Loucy (cell line): Measurements from ENCODE around the gene AMFR.

Experiments used
- H2AFZ ChIP-seq: fragments of 200-600 bp; sonication (generic); 2 replicates; pipeline ENCODE4 v1.6.0; 2016; ENCODE audit warnings: antibody characterized with exemption, mild to moderate bottlenecking, low read length, moderate library complexity
- H3F3A ChIP-seq: fragments of 200-600 bp; 2 replicates; pipeline ENCODE4 v1.6.0; 2016; ENCODE audit warnings: antibody characterized with exemption, low read depth, mild to moderate bottlenecking
- H3K27me3 ChIP-seq: fragments of 200-600 bp; sonication (generic); 2 replicates; pipeline ENCODE4 v1.6.1; 2014; ENCODE audit warnings: low read length, mild to moderate bottlenecking; ENCODE audit not compliant: insufficient read depth, poor library complexity, severe bottlenecking
- H3K36me3 ChIP-seq: fragments of 200-600 bp; sonication (generic); 2 replicates; pipeline ENCODE4 v1.6.1; 2016; ENCODE audit warnings: low read length; ENCODE audit not compliant: insufficient read depth
- H3K4me1 ChIP-seq: fragments of 200-600 bp; sonication (generic); 2 replicates; pipeline ENCODE4 v1.5.1; 2014; ENCODE audit warnings: low read length, mild to moderate bottlenecking; ENCODE audit not compliant: insufficient read depth, poor library complexity, severe bottlenecking
- H3K4me2 ChIP-seq: fragments of 200-600 bp; sonication (generic); 2 replicates; pipeline ENCODE4 v1.6.0; 2014; ENCODE audit warnings: antibody characterized with exemption, low read length, low read depth, mild to moderate bottlenecking; ENCODE audit not compliant: poor library complexity, severe bottlenecking
- H3K4me3 ChIP-seq: fragments of 200-600 bp; sonication (generic); 2 replicates; pipeline ENCODE4 v1.5.1; 2014; ENCODE audit warnings: low read length, mild to moderate bottlenecking, mixed read lengths; ENCODE audit not compliant: poor library complexity, severe bottlenecking
- H3K79me2 ChIP-seq: fragments of 200-600 bp; sonication (generic); 2 replicates; pipeline ENCODE4 v1.6.1; 2014; ENCODE audit warnings: low read length; ENCODE audit not compliant: insufficient read depth
- H3K9ac ChIP-seq: fragments of 200-600 bp; sonication (generic); 2 replicates; pipeline ENCODE4 v1.6.0; 2014; ENCODE audit warnings: mild to moderate bottlenecking, low read depth, low read length, moderate library complexity; ENCODE audit not compliant: poor library complexity, severe bottlenecking
- H3K9me2 ChIP-seq: fragments of 200-600 bp; sonication (generic); replicated peaks from 2 replicates; pipeline ENCODE4 v1.6.1; 2016; ENCODE audit warnings: low read depth, low read length, mixed read lengths
- H3K9me3 ChIP-seq: fragments of 200-600 bp; sonication (generic); 2 replicates; pipeline ENCODE4 v1.6.1; 2014; ENCODE audit warnings: mild to moderate bottlenecking, antibody characterized with exemption, low read length, low read depth; ENCODE audit not compliant: insufficient read depth
- H4K20me1 ChIP-seq: fragments of 200-600 bp; sonication (generic); 2 replicates; pipeline ENCODE4 v1.6.0; 2014; ENCODE audit warnings: antibody characterized with exemption, low read length, mild to moderate bottlenecking; ENCODE audit not compliant: insufficient read depth, poor library complexity, severe bottlenecking
- CTCF ChIP-seq: fragments of 200-600 bp; sonication (generic); conservative IDR thresholded peaks from 2 replicates; pipeline ENCODE4 v1.5.1; 2014; ENCODE audit warnings: mild to moderate bottlenecking, antibody characterized with exemption, low read length
- EZH2phosphoT487 ChIP-seq: fragments of 200-600 bp; IDR thresholded peaks from 2 replicates; pipeline ENCODE4 v1.6.1; 2018; ENCODE audit warnings: antibody characterized with exemption, mild to moderate bottlenecking, moderate library complexity, borderline replicate concordance

The AMFR gene

GRCh38 chr16:56341656-56342399 lies 83.5 kb downstream of the AMFR start:
- H3K27me3 ChIP-seq = no peaks in the 10 kb centered on the region
- no peak overlapping the region for H3K9ac ChIP-seq
- no peaks in the 10 kb centered on the region for H3K4me1 ChIP-seq
- H3K9me2 ChIP-seq = no peaks in the 10 kb centered on the region
- H3K9me3 ChIP-seq = no peaks in the 10 kb centered on the region
- no peaks in the 10 kb centered on the region for H4K20me1 ChIP-seq
- H3K36me3 ChIP-seq = no peaks in the 10 kb centered on the region
- H3K79me2 ChIP-seq = no peaks in the 10 kb centered on the region
- H3K4me2 ChIP-seq = no peak overlapping the region
- H2AFZ ChIP-seq = no peak overlapping the region
- no peak overlapping the region for H3K4me3 ChIP-seq
- TF ChIP-seq CTCF (no peak), EZH2phosphoT487 (no peak)
- no peaks in the 10 kb centered on the region for H3F3A ChIP-seq

DNA sequence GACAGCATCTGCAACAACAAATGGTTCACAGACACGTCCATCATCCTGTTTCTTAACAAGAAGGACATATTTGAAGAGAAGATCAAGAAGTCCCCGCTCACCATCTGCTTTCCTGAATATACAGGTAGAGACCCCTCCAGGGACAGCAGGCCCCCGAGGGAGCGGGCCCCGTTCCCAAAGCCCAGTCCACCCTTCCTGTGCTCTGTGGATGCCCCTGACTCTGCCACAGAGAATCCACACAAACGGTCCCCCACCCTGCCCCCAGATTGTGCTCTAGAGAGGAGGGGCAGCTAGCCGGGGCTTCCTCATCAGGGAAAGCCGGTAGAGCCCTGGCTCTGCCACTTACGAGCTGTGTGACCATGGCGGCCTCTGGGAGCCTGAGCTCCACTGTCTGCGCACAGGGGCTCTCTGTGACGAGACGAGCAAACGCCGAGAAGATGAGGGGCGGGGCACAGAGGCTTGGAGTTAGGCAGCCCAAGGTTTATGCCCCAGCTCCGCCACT lies 84.4 kb downstream of the AMFR start:
- H3K36me3 ChIP-seq = no peaks in the 10 kb centered on the region
- no peak for TF ChIP-seq EZH2phosphoT487
- no peak for TF ChIP-seq CTCF
- no peaks in the 10 kb centered on the region for H3K4me1 ChIP-seq
- no peaks in the 10 kb centered on the region for H3K27me3 ChIP-seq
- H3F3A ChIP-seq = no peaks in the 10 kb centered on the region
- no peaks in the 10 kb centered on the region for H3K9me3 ChIP-seq
- no peak overlapping the region for H3K4me2 ChIP-seq
- no peak overlapping the region for H2AFZ ChIP-seq
- H3K79me2 ChIP-seq = no peaks in the 10 kb centered on the region
- no peaks in the 10 kb centered on the region for H3K9me2 ChIP-seq
- H4K20me1 ChIP-seq = no peaks in the 10 kb centered on the region
- H3K9ac ChIP-seq = no peak overlapping the region
- H3K4me3 ChIP-seq = no peak overlapping the region

GRCh38 chr16:56340416-56340815 lies 84.9 kb downstream of the AMFR start:
- H3K9me2 ChIP-seq = no peaks in the 10 kb centered on the region
- no peak overlapping the region for H2AFZ ChIP-seq
- H3F3A ChIP-seq = no peaks in the 10 kb centered on the region
- H3K27me3 ChIP-seq = no peaks in the 10 kb centered on the region
- no peaks in the 10 kb centered on the region for H4K20me1 ChIP-seq
- no peaks in the 10 kb centered on the region for H3K79me2 ChIP-seq
- no peaks in the 10 kb centered on the region for H3K4me1 ChIP-seq
- H3K4me2 ChIP-seq = no peak overlapping the region
- TF ChIP-seq CTCF = no peak
- no peak for TF ChIP-seq EZH2phosphoT487
- no peak overlapping the region for H3K9ac ChIP-seq
- H3K9me3 ChIP-seq = no peaks in the 10 kb centered on the region
- no peaks in the 10 kb centered on the region for H3K36me3 ChIP-seq
- no peak overlapping the region for H3K4me3 ChIP-seq
